ENCODE data around the gene IMPDH1.

- TF ChIP-seq, protein P1, sequence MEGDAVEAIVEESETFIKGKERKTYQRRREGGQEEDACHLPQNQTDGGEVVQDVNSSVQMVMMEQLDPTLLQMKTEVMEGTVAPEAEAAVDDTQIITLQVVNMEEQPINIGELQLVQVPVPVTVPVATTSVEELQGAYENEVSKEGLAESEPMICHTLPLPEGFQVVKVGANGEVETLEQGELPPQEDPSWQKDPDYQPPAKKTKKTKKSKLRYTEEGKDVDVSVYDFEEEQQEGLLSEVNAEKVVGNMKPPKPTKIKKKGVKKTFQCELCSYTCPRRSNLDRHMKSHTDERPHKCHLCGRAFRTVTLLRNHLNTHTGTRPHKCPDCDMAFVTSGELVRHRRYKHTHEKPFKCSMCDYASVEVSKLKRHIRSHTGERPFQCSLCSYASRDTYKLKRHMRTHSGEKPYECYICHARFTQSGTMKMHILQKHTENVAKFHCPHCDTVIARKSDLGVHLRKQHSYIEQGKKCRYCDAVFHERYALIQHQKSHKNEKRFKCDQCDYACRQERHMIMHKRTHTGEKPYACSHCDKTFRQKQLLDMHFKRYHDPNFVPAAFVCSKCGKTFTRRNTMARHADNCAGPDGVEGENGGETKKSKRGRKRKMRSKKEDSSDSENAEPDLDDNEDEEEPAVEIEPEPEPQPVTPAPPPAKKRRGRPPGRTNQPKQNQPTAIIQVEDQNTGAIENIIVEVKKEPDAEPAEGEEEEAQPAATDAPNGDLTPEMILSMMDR (IDR thresholded peaks at IDR 0.05), result no peak
- TF ChIP-seq POLR2A (IDR thresholded peaks at IDR 0.05), result no peak
Observed at GRCh38 chr7:128456255-128456725, 46.5 kb upstream of the IMPDH1 start.
